ENCODE measurements around the gene CHST8.

- TF ChIP-seq CTCF (IDR thresholded peaks at IDR 0.05) (no peak), POLR2A (IDR thresholded peaks at IDR 0.05) (no peak), POLR2AphosphoS5 (IDR thresholded peaks at IDR 0.05; ENCODE audit: insufficient read depth in 1 of 2, low read depth in 1 of 2) (no peak)
Observed at GRCh38 chr19:33587150-33587549, 34.6 kb upstream of the CHST8 start.
